H4 (cell line): ENCODE results near the gene RGS16. TPM values are rescaled to one million over a fixed set of nuclear protein-coding genes. Genes with fewer than 3 reads are reported as not detected.

Source experiments
- DNase-seq: peaks from one replicate; pipeline ENCODE4 v3.0.0-alpha.2; 2015; ENCODE audit warnings: low spot score
- total RNA-seq: library from RNA; depleted of rRNA; stranded (reverse); fragments of >200 nt; shearing (Covaris generic); gene quantifications from 2 replicates; pipeline ENCODE4 v1.2.3, GENCODE V29; 2014

The RGS16 gene
- total RNA-seq, 1 experiment from 2014 or later = 0.04 TPM

GRCh38 chr1:182608845-182609610 lies 4.8 kb upstream of the RGS16 start:
- DNase-seq = peak; percentile 72

GRCh38 chr1:182608236-182608635 lies 4.0 kb upstream of the RGS16 start:
- DNase-seq = no peak

GRCh38 chr1:182607566-182607965 lies 3.4 kb upstream of the RGS16 start:
- DNase-seq = no peak

GRCh38 chr1:182603646-182604174 lies 479 bp downstream of the RGS16 start:
- DNase-seq = no peak

- no peak for DNase-seq
These were observed 1.1 kb downstream of the RGS16 start for GRCh38 chr1:182602935-182603645.

GRCh38 chr1:182601913-182602312 lies 2.3 kb downstream of the RGS16 start:
- no peak for DNase-seq

GRCh38 chr1:182601416-182601786 lies 2.8 kb downstream of the RGS16 start:
- peak; percentile 83 for DNase-seq

- DNase-seq = no peak
These were observed 3.3 kb downstream of the RGS16 start for GRCh38 chr1:182600745-182601415.

- no peak for DNase-seq
These were observed 4.0 kb downstream of the RGS16 start for GRCh38 chr1:182600036-182600713.

GRCh38 chr1:182599339-182599738 lies 4.8 kb downstream of the RGS16 start:
- no peak for DNase-seq

GRCh38 chr1:182598296-182598695 lies 5.9 kb downstream of the RGS16 start:
- DNase-seq = no peak

- no peak for DNase-seq
These were observed 7.3 kb downstream of the RGS16 start for GRCh38 chr1:182596934-182597333.

GRCh38 chr1:182595641-182596240 lies 8.4 kb downstream of the RGS16 start:
- DNase-seq = peak; percentile 68

- no peak for DNase-seq
These were observed 14.3 kb downstream of the RGS16 start for GRCh38 chr1:182589931-182590330.

GRCh38 chr1:182589520-182589919 lies 14.7 kb downstream of the RGS16 start:
- no peak for DNase-seq

GRCh38 chr1:182588500-182589396 lies 15.4 kb downstream of the RGS16 start, which contains the start of gene RNASEL:
TSS of gene RNASEL (minus strand) at chr1:182589256. CDS start at chr1:182586806, 2,450 bp downstream.
- DNase-seq = peak; percentile 69

GRCh38 chr1:182587666-182588499 lies 16.3 kb downstream of the RGS16 start:
- DNase-seq = no peak

- DNase-seq = no peak
These were observed 17.1 kb downstream of the RGS16 start for GRCh38 chr1:182587093-182587492.

GRCh38 chr1:182586380-182586779 lies 17.8 kb downstream of the RGS16 start:
- DNase-seq = no peak
